IPS-NIHi7 (cell line): ENCODE data around the gene SCARF2.
"Not testable (repeated sequence)": the region's sequence is repeated elsewhere in the genome, so short reads cannot be mapped to it uniquely, and the experiment has no call there.

Source experiments
- DNase-seq: peaks from one replicate; pipeline ENCODE4 v3.0.0; 2012; ENCODE audit warnings: mixed read lengths; ENCODE audit errors: extremely low spot score

The SCARF2 gene

GRCh38 chr22:20459862-20460261 lies 22.2 kb upstream of the SCARF2 start:
- DNase-seq, result no peak

DNA sequence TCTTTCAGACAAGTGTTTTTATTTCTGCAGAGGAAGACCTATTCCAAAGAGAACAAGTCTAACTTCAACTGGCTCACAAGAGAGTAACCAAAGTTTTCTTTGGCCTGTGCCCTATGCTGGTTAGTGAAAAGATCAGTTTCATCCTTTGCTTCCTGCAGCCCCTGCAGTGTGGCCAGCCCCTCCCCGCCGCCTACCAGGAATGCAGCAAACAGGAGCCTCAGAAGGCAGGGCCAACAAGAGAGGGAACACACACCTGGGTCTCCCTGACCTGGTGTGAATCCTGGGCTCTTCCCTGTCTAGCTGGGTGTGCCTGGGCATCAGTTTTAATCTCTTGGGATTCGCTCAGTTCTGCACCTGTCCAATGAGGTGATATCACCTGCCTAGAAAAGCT lies 21.5 kb upstream of the SCARF2 start:
- no peak for DNase-seq

GRCh38 chr22:20458530-20459151 lies 21.0 kb upstream of the SCARF2 start:
- DNase-seq, result no peak

- DNase-seq, result no peak
These were observed 20.0 kb upstream of the SCARF2 start for GRCh38 chr22:20457506-20458240.

- DNase-seq, result no peak
These were observed 19.1 kb upstream of the SCARF2 start for GRCh38 chr22:20456722-20457076.

DNA sequence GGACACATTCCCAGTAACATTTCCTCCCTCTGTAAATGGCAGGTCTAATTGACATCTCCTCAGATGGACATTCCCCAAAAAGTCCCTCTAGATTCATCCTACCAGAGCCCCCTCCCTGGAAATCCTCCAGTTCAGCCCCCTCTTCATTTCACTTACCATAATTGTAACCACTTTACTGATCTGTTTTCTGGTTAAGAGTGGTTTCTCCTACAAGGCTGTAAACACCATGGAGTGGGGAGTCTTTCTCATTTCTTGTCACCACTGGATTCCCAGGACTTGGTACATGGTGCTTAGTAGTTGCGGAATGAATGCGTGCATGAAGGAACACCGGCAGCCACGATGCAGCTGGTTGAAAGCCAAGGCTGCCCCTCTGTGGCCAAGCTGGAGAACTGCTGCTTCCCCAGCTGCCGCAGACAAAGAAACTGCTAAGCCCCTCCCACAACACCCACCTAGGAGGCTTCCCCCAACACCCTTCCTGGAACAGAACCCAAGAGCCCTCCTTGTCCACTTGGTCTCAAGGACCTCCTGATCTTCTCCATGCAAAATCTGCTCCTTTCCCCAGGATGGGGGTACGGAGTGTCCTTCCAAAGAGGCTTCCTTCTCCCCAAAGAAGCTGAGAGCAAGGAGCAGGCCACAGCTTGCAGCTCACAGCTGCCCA lies 18.6 kb upstream of the SCARF2 start:
- peak; percentile 96 for DNase-seq

DNA sequence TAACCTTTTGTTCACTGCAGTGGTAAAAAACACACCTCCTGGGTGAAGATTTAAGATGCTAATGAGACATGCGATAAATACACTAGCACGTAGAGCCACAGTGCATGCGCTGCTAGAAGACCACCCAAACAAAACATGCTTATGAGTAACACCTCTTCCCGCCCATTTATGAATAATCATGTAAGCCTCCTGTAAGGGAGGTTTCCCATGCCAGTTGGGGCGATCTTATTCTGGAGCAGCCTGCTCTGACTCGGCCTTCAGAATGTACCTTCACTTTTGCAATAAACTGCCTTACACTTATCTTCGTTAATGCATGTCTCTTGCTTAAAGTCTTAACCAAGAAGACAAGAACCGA lies 18.1 kb upstream of the SCARF2 start:
- DNase-seq, result no peak

- DNase-seq, result no peak
These were observed 15.6 kb upstream of the SCARF2 start for GRCh38 chr22:20453222-20453621.

GRCh38 chr22:20451920-20452319 lies 14.3 kb upstream of the SCARF2 start:
- DNase-seq, result no peak

DNA sequence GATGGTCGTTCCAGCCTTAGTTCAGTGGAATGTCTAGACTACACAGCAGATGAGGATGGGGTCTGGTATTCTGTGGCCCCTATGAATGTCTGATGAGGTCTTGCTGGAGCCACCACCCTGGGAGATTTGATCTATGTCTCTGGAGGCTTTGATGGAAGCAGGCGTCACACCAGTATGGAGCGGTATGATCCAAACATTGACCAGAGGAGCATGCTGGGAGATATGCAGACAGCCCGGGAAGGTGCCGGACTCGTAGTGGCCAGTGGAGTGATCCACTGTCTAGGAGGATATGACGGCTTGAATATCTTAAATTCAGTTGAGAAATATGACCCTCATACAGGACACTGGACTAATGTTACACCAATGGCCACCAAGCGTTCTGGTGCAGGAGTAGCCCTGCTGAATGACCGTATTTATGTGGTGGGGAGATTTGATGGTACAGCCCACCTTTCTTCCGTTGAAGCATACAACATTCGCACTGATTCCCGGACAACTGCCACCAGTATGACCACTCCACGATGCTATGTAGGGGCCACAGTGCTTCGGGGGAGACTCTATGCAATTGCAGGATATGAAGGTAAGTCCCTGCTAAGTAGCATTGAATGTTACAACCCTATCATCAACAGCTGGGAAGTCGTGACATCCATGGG lies 13.6 kb upstream of the SCARF2 start:
- not testable (repeated sequence) for DNase-seq

GRCh38 chr22:20450551-20450906 lies 12.9 kb upstream of the SCARF2 start:
- DNase-seq, result no peak

GRCh38 chr22:20449819-20450550 lies 12.4 kb upstream of the SCARF2 start:
- no peak for DNase-seq

- DNase-seq, result no peak
These were observed 11.0 kb upstream of the SCARF2 start for GRCh38 chr22:20448630-20449029.

GRCh38 chr22:20446383-20446970 lies 8.9 kb upstream of the SCARF2 start:
- DNase-seq, result no peak

- DNase-seq, result no peak
These were observed 6.7 kb upstream of the SCARF2 start for GRCh38 chr22:20444325-20444724.

DNA sequence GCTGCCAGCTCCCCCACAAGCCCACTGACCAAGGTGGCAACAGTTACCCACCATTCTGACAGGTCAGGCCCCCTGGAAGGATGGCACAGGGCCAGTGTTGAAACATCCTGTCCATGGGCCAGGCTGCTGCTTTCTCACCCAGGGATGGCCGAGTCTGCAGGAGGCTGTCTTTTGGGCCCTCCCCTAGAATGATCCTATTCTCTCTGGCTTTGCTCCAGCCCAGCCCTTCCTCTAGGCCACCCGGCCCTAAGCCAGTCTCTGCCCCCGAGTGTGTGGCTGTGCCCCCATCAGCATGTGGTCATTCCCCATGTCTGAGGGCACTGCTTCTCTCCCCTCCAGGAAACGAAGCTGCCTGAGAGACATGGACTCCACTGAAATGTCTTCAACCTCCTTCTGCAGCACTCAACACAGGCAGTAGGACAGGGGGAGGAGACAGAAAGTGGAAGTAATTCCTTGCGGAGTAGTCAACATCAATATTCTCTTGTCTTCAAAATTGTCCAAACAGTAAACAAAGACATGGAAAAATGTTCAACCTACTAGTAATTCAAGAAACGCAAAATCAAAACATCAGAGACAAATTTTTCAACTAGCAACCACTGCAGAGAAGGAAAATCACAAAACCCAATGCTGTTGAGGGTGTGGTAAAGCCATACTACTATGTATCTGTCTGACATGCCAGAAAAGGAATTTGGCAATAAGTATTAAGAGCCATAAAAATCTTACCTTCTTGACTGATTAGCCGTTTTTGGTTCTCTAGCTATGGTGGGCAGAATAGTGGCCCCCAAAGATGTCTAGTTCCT lies 5.1 kb upstream of the SCARF2 start:
- no peak for DNase-seq

DNA sequence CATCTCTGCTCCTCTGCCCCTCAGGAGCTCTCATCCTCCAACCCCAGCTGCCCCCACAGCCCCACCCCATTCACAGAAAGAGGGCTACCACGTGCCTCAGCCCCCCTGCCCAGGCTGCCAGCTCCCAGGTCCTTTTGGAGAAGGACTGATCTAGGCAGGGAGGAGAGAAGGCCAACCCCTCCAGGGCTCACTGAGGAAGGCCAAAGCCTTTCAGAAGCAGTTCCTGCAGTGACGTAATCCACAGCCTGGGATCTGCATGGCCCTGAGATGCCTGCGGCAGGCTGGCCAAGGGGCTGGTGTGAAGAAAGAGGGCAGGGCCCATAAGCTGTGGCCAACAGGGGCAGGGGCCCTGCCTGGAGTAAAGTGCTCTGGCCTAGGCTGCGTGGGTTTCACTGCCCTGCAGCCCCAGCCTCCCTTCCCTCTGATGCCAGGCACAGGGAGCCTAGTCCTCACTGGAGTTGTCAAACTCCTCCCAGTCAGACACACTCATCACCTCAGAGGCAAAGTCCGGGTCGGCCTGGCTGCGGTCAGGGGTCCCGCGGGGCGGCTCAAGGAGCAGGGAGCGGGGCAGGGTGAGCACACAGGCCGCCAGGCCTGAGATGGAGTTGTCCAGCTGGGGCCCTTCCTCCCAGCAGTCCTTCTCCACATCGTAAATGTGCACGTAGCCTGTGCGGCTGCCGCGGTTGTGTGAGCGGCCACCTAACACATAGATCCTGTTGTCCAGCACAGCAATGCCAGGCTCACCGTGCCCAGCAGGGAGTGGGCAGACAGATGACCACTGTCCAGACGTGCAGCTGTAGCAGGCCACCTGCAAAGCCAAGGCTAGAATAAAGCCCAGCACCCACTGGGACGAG lies 4.2 kb upstream of the SCARF2 start:
- DNase-seq, result no peak

DNA sequence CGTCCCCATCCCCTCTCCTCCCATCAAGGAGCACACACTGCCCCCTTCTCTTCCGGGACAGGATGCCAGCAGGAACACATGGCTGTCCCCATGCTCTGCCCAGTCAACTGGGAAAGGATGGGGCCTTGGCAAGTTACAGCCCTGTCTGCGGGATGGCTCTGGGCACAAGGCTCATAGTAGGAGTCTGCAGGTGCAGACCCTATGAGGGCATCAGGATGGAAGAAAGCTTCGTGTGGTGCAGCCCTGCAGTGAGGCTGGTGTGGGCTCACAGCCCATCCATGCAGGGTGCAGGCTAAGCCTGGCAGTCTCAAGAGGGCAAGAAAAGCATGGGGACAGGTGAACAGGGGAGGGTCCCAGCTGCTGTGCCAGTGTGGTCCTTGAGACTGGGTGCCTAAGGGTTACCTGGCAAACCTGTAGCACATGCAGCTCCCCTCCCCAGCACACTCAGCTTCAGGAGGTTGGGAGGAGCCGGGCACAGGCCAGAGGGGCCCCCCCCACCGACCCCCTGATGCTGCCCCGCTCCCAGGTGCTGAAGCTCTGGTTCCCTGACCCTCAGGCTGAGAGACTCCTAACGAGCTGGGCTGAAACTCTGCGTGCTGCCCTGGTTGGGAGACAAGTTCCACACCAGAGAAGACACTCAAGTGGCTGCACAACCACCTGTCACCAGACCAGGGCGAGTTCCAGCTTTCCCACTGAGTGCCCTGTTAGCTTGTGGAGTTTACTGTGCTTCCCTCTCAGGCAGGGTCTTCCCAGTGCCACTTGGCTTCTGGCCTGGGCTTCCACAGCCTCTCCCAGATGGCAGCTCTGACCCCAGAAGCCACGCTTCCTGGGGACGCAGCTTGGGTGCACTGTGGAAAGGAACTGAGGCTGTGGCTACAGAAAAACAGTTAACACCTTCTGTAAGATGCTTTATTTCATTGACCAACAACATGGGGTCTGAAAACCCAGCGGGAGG lies 3.3 kb upstream of the SCARF2 start:
- DNase-seq, result no peak
